NK-92 (cell line): ENCODE data around the gene CD6.

ENCODE experiments used
- DNase-seq: peaks from one replicate; lab custom pipeline; 2025; ENCODE audit not compliant: unreplicated experiment; lab: John Stamatoyannopoulos, UW

CD6 gene, protein sequence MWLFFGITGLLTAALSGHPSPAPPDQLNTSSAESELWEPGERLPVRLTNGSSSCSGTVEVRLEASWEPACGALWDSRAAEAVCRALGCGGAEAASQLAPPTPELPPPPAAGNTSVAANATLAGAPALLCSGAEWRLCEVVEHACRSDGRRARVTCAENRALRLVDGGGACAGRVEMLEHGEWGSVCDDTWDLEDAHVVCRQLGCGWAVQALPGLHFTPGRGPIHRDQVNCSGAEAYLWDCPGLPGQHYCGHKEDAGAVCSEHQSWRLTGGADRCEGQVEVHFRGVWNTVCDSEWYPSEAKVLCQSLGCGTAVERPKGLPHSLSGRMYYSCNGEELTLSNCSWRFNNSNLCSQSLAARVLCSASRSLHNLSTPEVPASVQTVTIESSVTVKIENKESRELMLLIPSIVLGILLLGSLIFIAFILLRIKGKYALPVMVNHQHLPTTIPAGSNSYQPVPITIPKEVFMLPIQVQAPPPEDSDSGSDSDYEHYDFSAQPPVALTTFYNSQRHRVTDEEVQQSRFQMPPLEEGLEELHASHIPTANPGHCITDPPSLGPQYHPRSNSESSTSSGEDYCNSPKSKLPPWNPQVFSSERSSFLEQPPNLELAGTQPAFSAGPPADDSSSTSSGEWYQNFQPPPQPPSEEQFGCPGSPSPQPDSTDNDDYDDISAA

GRCh38 chr11:60971520-60971919 lies at the start of gene CD6:
CD6 (plus strand) TSS chr11:60971680; CDS start chr11:60971866, 186 bp downstream.
- DNase-seq = no peak

- no peak for DNase-seq
Observed at GRCh38 chr11:60921777-60922335, 49.6 kb upstream of the CD6 start.

- no peak for DNase-seq
Observed at GRCh38 chr11:60922906-60923305, 48.6 kb upstream of the CD6 start.

GRCh38 chr11:60923326-60923725 lies 48.2 kb upstream of the CD6 start:
- DNase-seq = no peak

DNA sequence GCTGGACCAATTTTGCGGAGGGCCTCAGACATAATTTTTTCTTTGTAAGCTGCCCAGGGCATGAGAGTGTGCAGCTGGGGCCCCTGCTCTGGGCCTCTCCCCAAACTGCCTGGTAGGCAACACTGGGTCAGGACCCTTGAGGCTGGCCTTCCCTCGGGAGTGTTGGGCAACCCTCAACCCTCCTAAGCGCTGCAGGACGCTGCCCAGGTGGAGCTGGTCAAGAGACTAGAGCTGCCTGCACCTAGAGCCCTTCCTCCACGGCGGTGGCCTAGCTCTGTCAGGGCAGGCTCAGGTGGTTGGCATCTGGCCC lies 47.7 kb upstream of the CD6 start:
- no peak for DNase-seq

- DNase-seq = no peak
Observed at GRCh38 chr11:60924110-60924905, 47.2 kb upstream of the CD6 start, which contains the start of gene TMEM132A. TMEM132A (plus strand) TSS chr11:60924460; CDS start chr11:60924634, 174 bp downstream.

DNA sequence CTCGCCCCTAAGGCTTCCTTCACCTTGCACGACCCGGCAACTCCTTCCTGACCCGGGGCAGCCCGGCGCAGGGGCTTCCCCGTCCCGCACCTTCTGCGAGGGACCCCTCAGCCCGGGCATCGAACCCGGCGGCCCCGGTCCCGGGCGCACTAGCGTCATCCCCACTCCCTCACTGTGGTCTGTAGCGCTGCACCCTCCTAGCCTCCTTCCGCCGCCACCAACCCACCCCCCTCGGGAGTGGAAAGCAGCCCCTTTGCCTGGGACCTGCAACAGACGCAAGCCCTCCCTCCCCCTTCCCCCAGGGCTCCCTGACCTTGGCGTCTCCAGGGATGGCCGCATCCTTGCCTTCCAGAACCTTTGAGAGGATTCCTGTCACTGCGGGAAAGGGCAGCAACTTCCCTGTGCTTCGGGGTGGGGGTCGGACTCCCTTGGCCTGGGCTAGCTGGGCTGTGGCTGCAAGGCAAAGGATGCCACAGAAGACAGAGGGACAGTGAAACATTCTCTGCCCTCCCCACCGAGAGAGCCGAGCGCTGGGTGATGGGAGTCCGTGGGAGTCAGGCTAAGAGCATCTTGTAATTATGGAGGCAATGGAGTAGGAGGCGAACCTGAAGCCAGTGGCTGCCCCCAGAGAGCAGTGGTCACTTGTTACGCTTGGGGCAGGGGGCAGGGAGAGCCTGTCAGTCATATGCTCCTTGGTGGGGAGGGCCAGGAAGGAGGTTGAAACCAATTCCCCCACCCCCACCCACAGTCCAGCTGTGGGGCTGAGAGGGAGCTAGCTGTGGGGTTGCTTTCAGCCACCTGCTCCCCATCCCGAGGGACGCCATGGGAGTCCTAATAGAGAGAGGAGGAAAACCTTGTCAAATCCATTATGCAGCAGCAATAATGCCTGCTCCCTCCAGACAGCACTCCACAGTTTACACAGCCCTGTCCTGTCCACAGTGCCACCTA lies 46.3 kb upstream of the CD6 start:
- no peak for DNase-seq

GRCh38 chr11:60925868-60926267 lies 45.6 kb upstream of the CD6 start:
- no peak for DNase-seq

DNA sequence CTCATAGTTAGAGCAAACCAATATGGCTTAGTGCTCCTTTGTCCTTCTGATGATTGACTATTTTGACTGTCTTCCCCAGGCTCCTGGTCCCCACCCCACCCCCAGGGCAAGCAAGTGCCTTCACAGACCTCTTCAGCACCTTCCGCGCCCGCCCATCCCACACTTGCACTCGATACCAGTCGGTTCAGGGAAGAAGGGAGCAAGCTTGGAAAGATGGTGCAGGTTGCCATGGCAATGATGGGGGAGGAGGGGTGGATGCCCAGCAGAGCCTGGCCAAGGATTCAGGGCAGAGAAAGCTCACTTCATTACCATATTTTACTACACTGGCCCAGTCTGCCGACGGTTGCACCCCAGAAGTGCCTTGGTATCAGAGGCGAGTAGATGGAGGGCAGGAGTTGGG lies 45.0 kb upstream of the CD6 start:
- no peak for DNase-seq

DNA sequence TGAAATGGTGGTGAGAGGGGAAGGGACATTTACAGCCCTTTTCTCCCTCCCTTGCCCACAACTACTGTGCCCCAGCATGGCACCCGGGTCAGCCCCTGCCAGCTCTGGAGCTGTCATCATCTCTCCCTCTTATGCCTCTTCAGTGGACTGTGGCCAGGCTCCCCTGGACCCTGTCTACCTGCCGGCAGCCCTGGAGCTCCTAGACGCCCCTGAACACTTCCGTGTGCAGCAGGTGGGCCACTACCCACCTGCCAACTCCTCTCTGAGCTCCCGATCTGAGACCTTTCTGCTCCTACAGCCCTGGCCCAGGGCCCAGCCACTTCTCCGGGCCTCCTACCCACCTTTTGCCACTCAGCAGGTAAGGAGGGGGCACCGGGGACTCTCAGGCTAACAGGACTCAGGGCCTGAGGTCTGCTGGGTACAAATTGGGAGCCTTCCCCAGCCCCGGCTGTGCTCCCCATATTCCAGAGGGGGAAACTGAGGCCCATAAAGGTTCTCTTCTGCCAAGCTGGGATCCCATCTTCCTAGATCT lies 44.4 kb upstream of the CD6 start:
- no peak for DNase-seq

GRCh38 chr11:60927600-60927999 lies 43.9 kb upstream of the CD6 start:
- DNase-seq = no peak

DNA sequence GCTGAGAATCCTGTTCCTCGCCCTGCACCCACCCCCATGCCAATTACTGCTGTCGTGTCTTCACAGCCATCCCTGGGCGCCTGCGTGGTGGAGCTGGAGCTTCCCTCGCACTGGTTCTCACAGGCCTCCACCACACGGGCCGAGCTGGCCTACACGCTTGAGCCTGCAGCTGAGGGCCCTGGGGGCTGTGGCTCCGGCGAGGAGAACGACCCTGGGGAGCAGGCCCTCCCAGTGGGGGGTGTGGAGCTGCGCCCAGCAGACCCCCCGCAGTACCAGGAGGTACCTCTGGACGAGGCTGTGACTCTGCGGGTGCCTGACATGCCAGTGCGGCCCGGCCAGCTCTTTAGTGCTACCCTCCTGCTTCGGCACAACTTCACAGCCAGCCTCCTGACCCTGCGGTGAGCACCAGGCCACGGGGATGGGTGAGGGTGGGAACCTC lies 42.9 kb upstream of the CD6 start:
- no peak for DNase-seq

GRCh38 chr11:60929764-60930163 lies 41.7 kb upstream of the CD6 start:
- DNase-seq = no peak

GRCh38 chr11:60930394-60930793 lies 41.1 kb upstream of the CD6 start:
- DNase-seq = no peak

- no peak for DNase-seq
Observed at GRCh38 chr11:60931917-60932316, 39.6 kb upstream of the CD6 start.

- no peak for DNase-seq
Observed at GRCh38 chr11:60932605-60933356, 38.7 kb upstream of the CD6 start.

DNA sequence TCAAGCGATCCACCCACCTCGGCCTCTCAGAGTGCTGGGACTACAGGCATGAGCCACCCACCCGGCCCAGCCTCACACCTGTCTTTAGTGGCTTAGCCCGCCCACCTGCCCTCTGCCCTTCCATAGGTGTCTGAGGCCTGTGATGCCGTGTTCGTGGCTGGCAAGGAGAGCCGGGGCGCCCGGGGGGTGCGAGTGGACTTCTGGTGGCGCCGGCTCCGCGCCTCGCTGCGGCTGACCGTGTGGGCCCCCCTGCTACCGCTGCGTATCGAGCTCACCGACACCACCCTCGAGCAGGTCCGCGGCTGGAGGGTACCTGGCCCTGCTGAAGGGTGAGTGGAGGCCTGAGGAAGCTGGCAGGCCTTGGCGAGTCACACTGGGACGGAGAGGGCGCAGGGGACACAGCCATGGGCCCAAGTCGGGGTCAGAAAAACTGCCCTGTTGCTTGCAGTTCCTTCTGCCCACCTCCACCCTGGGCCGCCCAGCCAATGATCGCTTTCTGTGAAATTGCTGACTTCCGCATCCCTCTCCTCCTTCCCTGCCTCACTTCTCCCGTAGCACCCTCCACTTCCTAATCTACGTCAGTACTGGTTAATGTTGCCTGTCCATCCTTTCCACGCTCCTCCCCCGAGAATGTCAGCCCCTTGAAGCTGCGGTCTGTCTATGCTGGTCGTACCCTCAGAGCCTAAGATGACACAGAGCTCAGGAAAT lies 37.9 kb upstream of the CD6 start:
- no peak for DNase-seq

DNA sequence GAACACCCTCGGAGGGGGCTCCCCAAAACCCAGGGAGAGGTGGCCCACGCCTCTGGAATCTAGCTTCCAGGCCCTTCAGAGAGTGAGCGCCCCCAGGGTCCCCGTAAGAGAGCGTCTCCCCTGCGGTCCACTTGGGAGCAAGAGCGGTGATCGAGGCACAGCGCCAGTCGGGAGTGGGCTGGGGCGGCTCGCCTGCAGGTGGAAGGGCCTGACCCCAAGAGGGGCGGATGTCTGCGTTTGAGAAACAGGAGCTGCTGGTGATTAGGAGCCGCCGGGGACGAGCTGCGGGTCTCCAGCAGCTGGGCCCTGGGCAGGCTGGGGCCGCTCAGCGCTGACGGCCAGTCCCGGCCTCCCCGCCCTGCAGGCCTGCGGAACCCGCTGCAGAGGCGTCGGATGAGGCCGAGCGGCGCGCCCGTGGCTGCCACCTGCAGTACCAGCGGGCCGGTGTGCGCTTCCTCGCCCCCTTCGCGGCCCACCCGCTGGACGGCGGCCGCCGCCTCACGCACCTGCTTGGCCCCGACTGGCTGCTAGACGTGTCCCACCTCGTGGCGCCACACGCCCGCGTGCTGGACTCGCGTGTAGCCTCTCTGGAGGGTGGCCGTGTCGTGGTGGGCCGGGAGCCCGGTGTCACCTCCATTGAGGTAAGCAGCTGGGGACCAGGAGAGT lies 37.2 kb upstream of the CD6 start:
- no peak for DNase-seq
